Calu3 (cell line): ENCODE measurements around the gene SIRPB2. TPM values are rescaled to one million over a fixed set of nuclear protein-coding genes. Genes with fewer than 3 reads are reported as not detected.

Experiments used
- BruUV-seq: library from RNA; stranded (reverse); fragments of 400-500 nt; replicated peaks from 2 replicates; lab custom pipeline; 2021; lab: Mats Ljungman, UMichigan
- CTCF ChIA-PET: fragments of 300-600 bp; sonication (Branson Sonifier 250); formaldehyde crosslinking; loops from one replicate; lab custom pipeline; 2022; ENCODE audit warnings: antibody characterized with exemption; lab: Charles Lee
- DNase-seq: peaks from one replicate; pipeline ENCODE4 v3.0.0; 2022
- H3K27ac Mint-ChIP-seq: one replicate; pipeline ENCODE4 v1.8.0; 2022; ENCODE audit warnings: mixed read lengths; ENCODE audit not compliant: unreplicated experiment
- H3K27me3 Mint-ChIP-seq: one replicate; pipeline ENCODE4 v1.8.0; 2022; ENCODE audit warnings: mixed read lengths; ENCODE audit not compliant: unreplicated experiment
- H3K36me3 Mint-ChIP-seq: one replicate; pipeline ENCODE4 v1.8.0; 2022; ENCODE audit warnings: mild to moderate bottlenecking, moderate library complexity, mixed read lengths; ENCODE audit not compliant: insufficient read depth, unreplicated experiment
- H3K4me1 Mint-ChIP-seq: one replicate; pipeline ENCODE4 v1.8.0; 2022; ENCODE audit warnings: mild to moderate bottlenecking, low read depth, mixed read lengths; ENCODE audit not compliant: unreplicated experiment
- H3K4me3 Mint-ChIP-seq: one replicate; pipeline ENCODE4 v1.8.0; 2022; ENCODE audit warnings: mild to moderate bottlenecking, low read depth, moderate library complexity, mixed read lengths; ENCODE audit not compliant: unreplicated experiment
- H3K9me3 Mint-ChIP-seq: one replicate; pipeline ENCODE4 v1.8.0; 2022; ENCODE audit warnings: low read depth, mixed read lengths; ENCODE audit not compliant: unreplicated experiment
- CTCF ChIP-seq: fragments of 200-600 bp; IDR thresholded peaks from one replicate; pipeline ENCODE4 v1.8.0; 2022; ENCODE audit warnings: antibody characterized with exemption; ENCODE audit not compliant: unreplicated experiment
- intact Hi-C: fragments of 100-400 bp; cut with micrococcal nuclease; formaldehyde crosslinking; loops from one replicate; pipeline ENCODE4 v1.10.0; 2022; ENCODE audit not compliant: unreplicated experiment
- total RNA-seq: library from RNA; stranded (reverse); gene quantifications from 2 replicates; pipeline ENCODE4 v1.2.3, GENCODE V29; 2022

SIRPB2 gene
- total RNA-seq, 1 experiment from 2014 or later: 0.57 TPM

- DNase-seq: no peak
- TF ChIP-seq CTCF: no peak
- intact Hi-C loops: no loop called here
- CTCF ChIA-PET: interaction anchor here (0.6 to 0.7 kb wide), 3 partner anchors 101 to 510 kb away, joined by 3 to 4 read pairs (median 3); no protein-coding TSS in a partner anchor
- peaks cover 3% of the 10 kb centered on the region for H3K9me3 Mint-ChIP-seq
- no peak overlapping the region for H3K27ac Mint-ChIP-seq
- H3K4me1 Mint-ChIP-seq: peaks cover 30% of the 10 kb centered on the region
- BruUV-seq: no TSS peak
- no peak overlapping the region for H3K4me3 Mint-ChIP-seq
- H3K36me3 Mint-ChIP-seq: peaks cover 8% of the 10 kb centered on the region
- H3K27me3 Mint-ChIP-seq: no peaks in the 10 kb centered on the region
Observed at GRCh38 chr20:1496930-1497329, 5.7 kb upstream of the SIRPB2 start.

GRCh38 chr20:1494436-1494835, 3.2 kb upstream of the SIRPB2 start:
- Mint-ChIP-seq H3K4me1 (peaks cover 20% of the 10 kb centered on the region), H3K9me3 (no peaks in the 10 kb centered on the region), H3K27me3 (no peaks in the 10 kb centered on the region), H3K36me3 (no peaks in the 10 kb centered on the region), H3K4me3 (no peak overlapping the region), H3K27ac (no peak overlapping the region)
- TF ChIP-seq CTCF: no peak
- intact Hi-C loops: no loop called here
- BruUV-seq: no TSS peak
- CTCF ChIA-PET: interaction anchor here (0.6 to 1.6 kb wide), 2 partner anchors 16 to 27 kb away, joined by 3 to 4 read pairs; no protein-coding TSS in a partner anchor
- no peak for DNase-seq

- intact Hi-C loops: no loop called here
- no peak for DNase-seq
- Mint-ChIP-seq H3K27ac (no peak overlapping the region), H3K36me3 (no peaks in the 10 kb centered on the region), H3K4me3 (no peak overlapping the region), H3K4me1 (peaks cover 29% of the 10 kb centered on the region), H3K27me3 (no peaks in the 10 kb centered on the region), H3K9me3 (no peaks in the 10 kb centered on the region)
- no TSS peak for BruUV-seq
- TF ChIP-seq CTCF: no peak
- CTCF ChIA-PET: no interaction called here
Observed at GRCh38 chr20:1493536-1493935, 2.3 kb upstream of the SIRPB2 start.

GRCh38 chr20:1491860-1492642, 831 bp upstream of the SIRPB2 start:
- TF ChIP-seq CTCF: no peak
- Mint-ChIP-seq H3K36me3 (no peaks in the 10 kb centered on the region), H3K4me3 (no peak overlapping the region), H3K27me3 (no peaks in the 10 kb centered on the region), H3K4me1 (peaks cover 20% of the 10 kb centered on the region), H3K27ac (no peak overlapping the region), H3K9me3 (no peaks in the 10 kb centered on the region)
- CTCF ChIA-PET: interaction anchor here (1.2 kb wide), 1 partner anchor 11 kb away, joined by 3 read pairs; no protein-coding TSS in a partner anchor
- intact Hi-C loops: no loop called here
- no peak for DNase-seq
- BruUV-seq: no TSS peak
